NCI-H748 (cell line): ENCODE data around the gene TSPAN3.
A peak's percentile ranks its signal among the peaks of the same experiment; 100 is the strongest.

Experiments used
- DNase-seq: peaks from one replicate; lab custom pipeline; 2025; ENCODE audit not compliant: unreplicated experiment; lab: John Stamatoyannopoulos, UW

TSPAN3 gene

DNA sequence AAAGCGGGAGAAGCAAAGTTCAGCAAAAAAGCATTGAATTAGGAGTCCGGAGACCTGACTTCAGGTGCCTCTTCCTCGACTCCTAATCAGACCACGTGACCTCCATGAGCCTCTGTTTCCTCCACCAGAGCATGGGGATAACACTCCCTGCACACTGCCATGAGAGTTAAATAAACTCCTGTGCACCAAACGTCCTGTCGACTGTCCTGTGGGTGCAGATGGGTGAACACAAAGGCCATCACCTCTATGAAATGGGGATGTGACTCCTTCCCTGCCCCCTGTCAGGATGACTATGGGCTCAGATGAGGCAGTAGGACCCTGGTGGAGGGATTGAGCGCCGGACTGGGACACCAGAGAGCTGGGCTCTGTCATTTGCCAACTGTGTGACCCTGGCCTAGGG, 13.5 kb upstream of the TSPAN3 start:
- no peak for DNase-seq

DNA sequence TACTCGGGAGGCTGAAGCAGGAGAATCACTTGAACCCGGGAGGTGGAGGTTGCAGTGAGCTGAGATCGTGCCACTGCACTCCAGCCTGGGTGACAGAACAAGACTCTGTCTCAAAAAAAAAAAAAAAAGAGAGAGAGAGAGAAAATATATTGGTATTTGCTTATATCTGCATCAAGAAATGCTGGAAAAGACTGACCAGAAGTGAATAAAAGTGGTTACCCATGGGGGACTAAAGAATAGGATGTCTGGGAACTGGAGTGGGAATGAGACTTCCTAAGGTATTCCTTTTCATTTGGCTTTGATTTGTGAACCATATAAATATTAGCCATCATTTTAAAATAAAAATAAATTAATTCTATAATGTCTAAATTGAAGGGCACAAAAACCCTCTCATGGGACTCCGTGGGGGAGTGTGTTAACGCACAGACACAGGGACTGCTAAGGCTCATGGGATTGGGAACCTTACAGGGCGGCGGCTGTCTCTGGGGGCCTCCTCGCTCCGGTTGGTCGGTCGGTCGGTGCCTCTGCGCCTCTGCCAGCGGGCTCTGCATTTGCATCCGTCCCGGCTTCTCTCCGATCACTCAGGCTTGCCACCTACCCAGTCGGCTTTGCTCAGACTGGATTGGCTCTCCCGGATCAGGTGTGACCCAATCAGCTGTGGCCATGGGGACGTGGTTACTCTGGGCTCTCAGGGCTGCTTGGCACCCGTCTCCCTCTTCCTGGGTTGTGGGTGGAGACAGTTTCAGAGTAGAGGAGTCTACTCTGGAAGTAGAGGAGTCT, 12.7 kb upstream of the TSPAN3 start:
- peak; percentile 91 for DNase-seq

DNA sequence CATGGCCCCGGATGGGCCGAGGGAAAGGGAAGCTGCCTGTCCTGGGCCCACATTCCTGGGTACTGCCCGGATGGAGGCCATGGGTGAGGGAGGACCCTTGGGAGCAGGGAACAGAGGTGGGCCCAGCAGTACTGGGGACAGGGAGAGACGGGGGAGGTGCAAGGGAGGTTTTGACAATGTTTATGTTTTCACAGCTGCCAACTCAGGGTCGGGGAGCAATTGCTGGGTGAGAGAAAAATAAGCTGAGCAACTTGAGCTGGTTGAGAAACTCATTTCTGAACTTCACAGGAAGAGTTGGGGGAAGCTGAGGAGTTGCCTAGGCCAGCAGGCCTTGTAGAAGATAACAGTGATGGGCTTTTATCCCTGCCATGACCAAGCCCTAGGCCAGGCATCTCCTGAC, 11.1 kb upstream of the TSPAN3 start:
- no peak for DNase-seq

DNA sequence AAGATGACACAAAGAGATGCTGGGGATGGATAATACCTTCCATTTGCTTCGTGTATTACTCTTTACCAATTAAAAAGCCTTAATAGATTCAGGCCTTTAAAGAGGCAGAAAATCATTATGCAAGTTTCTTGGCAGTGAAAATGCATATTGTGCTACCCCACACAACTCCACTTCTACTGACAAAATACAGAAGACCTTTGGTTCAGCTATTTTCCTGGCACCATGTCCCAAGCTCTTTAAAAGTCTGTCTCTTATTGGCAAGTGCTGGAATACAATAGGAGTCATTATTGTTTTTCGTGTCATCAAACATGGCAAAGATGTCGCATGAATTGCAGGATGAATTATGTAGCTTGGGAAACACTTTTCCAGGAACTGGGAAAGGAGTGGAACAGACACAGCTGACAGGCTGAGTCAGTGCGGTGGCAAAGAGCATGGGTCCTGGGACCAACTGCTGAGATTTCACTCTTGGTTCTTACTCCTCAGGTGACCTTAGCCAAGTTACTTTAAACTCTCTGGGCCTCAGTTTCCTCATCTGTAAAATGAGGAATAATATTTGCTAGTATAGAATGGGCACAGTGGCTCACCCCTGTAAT, 5.5 kb upstream of the TSPAN3 start:
- no peak for DNase-seq

DNA sequence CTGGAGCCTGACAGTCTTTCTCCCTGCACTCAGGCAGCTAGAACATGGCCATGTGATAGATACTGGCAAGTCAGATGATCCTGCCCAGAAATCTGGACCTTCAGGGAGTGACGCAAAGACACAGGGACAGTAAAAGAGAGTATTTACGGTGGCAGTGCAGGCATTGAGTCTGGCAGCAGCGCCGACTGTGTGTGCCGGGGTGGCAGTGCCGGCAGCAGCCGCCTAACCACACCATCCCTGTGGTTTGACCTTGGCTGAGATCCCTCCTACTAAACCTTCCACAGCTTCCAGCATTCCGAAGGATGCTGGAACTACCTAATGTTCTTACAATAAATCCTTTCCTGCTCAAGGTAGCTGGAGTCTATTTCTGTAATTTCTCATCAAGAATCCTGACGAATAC, 4.6 kb upstream of the TSPAN3 start:
- no peak for DNase-seq

DNA sequence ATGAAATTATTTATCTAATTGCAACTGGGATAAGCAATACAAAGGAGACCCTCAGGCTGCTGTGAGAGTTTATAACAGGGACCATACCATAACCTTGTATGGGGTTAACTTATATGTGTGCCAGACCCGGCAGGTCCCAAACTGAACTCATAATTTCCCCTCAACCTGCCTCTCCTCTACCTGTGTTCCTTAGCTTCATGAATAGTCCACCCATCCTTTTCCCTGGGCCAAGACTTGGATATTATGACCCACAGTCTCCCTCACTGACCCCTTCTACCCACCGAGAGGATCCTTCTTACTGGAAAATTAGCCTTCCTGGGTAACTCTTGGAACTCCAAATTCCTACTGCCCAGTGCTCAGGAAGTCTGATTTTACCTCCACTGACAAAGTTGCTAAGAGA, 3.4 kb upstream of the TSPAN3 start:
- DNase-seq: no peak

DNA sequence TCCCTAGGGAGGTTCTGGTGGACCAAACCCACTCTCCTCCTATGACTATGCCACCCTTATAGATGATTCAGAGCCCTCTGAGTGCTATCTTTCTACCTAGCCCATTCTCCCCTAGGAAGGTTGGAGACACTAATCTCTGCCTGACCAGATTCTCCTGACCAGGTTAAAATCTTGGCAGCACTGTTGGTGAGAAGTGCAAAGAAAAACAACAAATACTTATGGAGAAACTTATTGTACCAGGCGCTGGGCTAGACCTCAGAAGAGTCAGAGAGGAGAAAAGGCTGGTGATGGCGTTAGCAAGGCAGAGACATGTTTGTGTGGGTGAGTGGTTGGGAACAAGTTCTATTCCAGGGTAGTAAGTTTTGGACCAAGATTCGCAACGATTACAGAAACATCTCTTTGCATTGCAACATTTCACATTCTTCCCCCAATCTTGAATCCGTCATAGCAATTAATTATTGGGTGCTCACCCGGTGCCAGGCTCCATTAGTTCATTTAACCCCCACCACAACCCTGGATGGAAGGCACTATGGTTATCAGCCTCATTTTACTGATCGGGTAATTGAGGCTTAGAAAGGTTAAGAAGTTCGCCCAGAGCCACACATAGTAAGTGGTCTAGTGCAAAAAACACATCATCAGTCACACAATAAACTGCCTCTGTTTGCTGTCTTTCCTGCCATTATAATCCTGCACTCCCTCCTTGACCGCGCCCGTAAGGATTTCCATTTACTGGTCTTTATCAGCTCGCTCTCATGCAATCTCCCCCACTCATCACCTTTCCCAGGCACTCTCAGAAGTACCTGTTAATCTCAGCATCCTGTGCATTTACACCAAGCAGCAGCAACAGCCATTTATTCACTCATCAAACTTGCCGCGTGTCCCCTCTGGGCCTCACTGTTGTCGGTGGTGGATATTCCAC, 655 bp upstream of the TSPAN3 start:
- no peak for DNase-seq

DNA sequence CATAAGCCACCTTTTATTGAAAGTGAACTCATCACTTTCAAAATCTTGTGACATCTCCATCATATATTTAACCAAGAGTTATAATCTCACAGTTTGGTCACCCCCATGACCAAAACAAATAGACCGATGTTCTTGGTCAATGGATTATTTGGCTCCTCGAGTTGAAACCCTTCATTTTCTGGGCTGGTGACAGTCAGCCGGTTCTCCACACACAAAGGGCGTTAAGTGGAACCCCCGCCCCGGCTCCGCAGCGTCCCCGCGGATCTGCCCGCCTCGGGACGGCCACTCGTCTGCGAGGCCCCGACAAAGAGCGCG, 772 bp downstream of the TSPAN3 start:
- DNase-seq: no peak

DNA sequence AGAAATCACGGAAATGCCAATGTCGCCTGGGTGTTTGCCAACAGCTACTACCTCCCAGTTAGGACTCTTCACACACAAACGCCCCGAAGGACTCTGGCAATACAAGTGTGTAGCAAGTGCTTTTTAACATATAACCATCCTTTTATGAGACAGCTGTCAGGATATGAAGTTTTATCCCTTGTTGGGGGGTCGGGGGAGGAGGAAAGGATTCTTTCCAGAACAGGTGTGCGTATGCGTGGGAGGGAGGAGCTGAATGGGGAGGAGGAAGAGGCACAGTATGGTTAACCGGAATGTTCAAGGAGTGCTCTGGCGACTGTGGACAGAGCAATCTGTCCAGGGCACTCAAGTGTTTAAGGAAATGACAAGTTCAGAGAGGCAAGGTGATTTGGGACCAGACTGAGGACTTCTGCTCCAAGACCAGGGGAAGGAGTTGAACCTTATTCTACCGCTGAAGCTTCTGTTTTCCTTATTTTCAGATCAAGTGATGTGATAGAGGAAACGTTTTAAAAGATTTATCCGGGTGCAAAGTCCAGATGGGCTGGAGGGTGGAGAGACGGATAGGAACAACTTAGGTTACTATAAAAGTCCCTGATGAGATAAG, 1.3 kb downstream of the TSPAN3 start:
- DNase-seq: peak; percentile 15

DNA sequence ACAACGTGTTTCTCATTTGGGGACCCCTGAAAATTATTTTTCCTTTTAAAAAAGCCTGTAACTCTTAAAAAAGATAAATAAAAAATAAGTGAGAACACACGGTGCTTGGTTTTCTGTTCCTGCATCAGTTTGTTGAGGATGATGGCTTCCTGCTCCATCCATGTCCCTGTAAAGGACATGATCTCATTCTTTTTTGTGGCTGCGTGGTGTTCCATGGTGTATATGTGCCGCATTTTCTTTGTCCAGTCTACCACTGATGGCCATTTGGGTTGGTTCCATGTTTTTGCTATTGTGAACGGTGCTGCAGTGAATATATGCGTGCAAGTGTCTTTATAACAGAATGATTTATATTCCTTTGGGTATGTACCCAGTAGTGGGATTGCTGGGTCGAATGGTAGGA, 2.3 kb downstream of the TSPAN3 start:
- DNase-seq: no peak

DNA sequence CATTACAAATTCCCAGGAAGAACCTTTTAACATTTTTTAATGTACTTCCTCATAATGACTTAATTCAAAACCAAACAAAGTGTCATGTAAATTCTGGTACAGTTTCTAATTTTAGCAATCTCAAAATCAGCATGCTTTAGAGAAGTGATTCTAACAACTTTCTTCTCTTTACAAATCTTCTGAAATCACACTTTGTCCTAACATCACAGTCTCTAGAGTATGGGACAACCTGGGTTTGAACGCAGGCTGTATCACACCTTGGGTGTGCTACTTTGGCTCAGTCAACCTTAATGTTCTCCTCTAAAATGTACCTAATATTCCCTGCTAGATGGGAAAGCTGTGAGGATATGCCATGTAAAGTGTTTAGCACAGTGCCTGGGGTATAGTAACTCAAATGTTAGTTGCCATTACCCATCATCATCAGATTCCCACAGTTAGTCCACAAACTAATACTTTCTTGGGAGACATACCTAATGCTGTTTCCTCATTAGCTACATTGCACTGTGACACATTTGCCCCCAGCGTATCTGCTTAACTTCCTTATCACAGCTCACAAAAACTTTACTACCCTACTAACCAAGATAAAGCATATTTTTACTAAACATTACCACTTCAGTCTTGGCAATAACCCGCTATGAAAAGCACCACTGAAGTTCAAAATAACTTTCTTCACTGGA, 3.1 kb downstream of the TSPAN3 start:
- DNase-seq: no peak

DNA sequence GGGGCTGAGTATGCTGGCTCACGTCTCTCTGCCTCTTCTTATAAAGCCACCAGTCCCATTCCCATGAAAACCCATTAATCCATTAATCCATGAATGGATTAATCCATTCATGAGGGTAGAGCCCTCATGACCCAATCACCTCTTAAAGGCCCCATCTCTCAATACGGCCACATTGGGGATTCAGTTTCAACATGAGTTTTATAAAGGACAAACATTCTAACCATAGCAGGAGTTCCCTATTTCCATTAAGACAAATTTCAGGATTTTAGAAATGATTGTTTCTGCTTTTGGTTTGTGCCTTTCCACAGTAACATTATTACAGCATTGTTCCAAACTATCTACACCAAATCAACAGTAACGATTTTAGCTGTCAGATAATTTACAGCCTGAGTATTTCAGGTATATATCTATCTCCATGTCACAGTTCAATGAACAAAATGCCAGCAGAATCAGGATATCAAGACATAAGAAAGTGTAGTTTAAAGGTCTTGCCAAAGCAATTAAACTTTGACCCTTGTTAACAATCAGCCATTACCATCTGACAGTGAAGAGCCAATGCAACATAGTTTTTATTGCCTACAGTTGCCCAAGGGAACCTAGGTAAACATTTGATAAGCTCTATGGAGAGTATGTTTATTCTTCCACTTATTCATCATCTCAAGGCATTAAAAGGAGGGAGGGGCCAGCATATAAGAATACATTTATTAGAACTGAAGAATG, 3.8 kb downstream of the TSPAN3 start:
- DNase-seq: peak; percentile 14

DNA sequence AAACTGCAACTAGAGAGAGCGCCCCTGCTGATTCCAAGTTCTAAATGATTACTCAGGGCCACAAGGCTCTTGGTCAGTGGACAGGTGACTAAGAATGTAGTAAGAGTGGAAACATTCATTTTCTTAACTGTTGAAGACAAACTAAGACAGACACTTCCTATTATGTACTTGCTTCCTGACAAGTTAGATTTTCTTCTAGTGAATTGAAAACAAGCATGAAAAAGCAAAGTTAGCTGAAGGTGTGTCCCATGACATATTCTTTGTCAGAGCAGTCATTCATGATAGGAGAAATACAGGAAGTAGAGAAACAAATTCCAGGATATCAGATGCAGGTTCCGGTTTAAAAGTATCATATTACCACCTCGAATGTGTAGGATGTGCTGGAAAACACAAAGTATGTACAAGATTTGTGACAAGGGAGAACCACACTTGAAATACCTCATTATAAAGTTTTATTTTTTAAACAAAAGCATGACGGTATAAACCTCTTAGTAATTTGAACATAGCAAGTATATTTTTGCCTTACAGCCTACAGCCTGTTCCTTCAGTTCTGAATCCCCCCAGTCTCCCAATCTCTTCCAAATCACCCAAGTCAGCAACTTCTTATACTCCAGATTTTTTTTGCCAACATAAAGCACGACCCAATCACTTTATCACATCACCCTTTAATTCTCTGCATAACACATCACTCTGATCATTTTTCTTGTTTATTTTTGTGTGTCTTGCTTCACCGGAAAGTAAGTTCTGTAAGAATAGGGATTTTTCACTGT, 6.2 kb downstream of the TSPAN3 start:
- DNase-seq: no peak

DNA sequence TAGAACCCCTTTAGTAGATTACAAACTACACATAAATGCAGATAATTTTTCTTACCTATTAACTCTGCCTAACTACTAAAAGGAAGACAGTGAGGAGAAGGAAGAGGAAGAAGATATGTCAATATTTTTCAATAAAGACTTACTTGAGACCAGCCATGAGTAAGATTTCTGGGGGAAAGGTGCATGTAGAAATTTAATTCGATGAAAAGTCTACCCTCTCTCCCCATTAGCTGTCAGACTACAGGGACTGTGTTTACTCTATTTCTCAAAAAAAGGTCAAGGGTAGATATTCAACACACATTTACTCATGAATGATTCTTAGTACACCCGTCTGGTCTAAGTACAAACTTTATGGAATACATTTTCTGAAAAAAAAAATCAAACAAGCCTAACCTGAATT, 6.8 kb downstream of the TSPAN3 start:
- DNase-seq: no peak

DNA sequence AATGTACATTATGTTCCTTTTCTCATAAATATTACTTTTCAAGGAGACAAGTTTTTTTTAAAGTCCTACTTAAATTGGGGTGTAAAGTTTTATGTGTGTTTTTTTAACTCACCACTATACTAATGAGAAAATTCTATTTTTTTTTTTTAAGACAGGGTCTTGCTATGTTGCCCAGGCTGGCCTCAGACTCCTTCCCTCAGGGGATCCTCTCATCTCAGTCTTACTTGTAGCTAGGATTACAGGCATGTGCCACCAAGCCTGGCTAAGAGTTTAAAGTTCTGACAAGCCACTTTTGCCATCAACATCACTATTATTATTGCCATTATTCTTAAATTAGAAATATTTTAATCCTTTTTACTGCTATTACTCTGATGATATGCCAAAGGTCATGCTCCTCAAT, 7.7 kb downstream of the TSPAN3 start:
- no peak for DNase-seq

DNA sequence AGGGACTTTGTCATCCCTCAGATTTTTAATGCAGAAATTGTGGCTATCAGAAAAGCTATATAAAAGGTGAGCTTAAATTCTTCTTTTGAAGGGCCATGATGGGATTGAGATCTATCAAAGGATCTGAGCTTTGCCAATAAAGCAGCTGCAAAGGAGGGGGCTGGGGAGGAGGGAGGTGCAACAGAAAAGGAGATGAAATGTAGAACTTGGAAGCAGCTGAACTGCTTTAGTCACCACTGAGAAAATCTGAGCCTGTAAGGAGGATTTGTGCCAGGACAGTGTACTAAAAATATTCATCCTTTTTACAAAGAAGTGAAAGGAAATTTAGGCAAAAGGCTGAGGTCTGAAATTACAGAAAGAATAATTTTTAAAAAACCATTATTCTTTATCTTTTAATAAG, 10.4 kb downstream of the TSPAN3 start:
- no peak for DNase-seq

DNA sequence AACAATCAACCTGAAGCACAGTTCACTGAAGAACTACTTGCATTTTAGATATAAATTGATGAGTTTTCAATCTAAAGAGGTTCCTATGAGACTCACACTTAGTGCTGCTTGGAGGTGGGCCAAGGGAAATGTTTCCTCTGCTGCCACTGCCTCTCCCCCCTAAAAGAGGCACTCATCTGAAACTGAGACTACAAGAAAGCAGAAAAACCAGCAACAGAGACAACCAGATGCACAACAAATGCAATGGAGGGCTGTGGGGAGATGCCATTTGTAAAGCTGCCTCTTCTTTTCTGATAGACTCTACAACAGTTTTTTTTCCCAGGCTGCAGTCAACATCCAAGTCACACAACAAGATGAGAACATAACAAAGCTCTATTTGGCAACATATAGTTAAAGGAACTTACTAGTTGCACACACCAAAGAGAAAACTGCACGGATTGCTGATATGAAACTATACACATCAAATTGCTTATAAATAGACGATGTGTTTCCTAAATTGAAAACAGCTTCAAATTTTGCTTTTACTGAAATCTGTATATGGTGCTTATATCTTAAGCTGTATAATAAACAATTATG, 11.0 kb downstream of the TSPAN3 start:
- no peak for DNase-seq

DNA sequence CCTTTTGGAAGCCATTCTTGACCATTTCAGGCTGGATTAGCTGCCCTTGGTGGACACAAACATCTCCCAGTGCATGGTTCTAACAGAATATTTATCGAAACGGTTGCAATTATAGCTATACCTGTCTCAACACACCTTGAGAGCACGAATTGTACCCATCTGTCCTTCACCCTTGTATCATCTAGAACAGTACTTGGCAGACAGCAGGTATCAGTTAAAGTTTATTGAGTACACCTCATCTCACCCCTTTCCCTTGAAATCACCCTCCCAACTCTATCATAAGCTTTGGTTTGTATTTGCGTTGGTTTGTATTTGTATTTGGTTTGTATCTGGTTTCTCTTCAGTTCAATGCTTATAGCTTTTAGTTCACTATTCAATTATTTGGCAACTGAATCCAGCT, 12.4 kb downstream of the TSPAN3 start:
- no peak for DNase-seq

DNA sequence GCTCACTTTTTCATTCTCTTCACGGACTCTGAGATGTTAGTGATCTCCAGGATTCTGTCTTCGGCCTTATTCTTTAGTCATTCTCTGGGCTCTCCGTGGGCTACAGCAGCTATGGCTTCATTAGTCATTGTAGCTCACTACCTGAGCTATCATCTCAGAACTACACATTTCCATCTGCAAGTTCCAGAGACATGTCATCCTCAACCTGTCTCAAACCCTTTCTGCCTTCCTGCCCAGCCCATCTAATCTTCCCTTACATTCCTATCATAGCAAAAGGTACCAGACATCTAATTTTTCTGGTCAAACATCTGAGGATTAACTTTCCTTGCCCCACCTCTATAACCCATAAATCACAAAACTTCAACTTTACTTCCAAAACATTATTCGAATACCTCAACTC, 13.2 kb downstream of the TSPAN3 start:
- DNase-seq: no peak
